D341Med (cell line): Measurements from ENCODE around the gene HABP2.
A peak's percentile ranks its signal among the peaks of the same experiment; 100 is the strongest.

Source experiments
- DNase-seq: peaks from one replicate; pipeline ENCODE4 v3.0.0; 2012; ENCODE audit warnings: low spot score

HABP2 gene

GRCh38 chr10:113557903-113558321, 5.1 kb downstream of the HABP2 start:
- DNase-seq = no peak

- DNase-seq = no peak
Observed at GRCh38 chr10:113560071-113560470, 7.2 kb downstream of the HABP2 start.

GRCh38 chr10:113561214-113561613, 8.4 kb downstream of the HABP2 start:
- no peak for DNase-seq

GRCh38 chr10:113562069-113562468, 9.2 kb downstream of the HABP2 start:
- DNase-seq = no peak

- no peak for DNase-seq
Observed at GRCh38 chr10:113562704-113563103, 9.9 kb downstream of the HABP2 start.

GRCh38 chr10:113563306-113564088, 10.6 kb downstream of the HABP2 start:
- DNase-seq = peak; percentile 79

GRCh38 chr10:113565364-113565763, 12.5 kb downstream of the HABP2 start:
- DNase-seq = no peak

- no peak for DNase-seq
Observed at GRCh38 chr10:113566888-113567287, 14.0 kb downstream of the HABP2 start.

GRCh38 chr10:113569576-113569975, 16.7 kb downstream of the HABP2 start:
- no peak for DNase-seq

GRCh38 chr10:113572520-113573290, 19.9 kb downstream of the HABP2 start:
- no peak for DNase-seq

GRCh38 chr10:113573368-113573767, 20.5 kb downstream of the HABP2 start:
- DNase-seq = no peak

- DNase-seq = no peak
Observed at GRCh38 chr10:113576852-113577251, 24.0 kb downstream of the HABP2 start.

- no peak for DNase-seq
Observed at GRCh38 chr10:113578773-113579172, 25.9 kb downstream of the HABP2 start.

GRCh38 chr10:113581092-113581491, 28.2 kb downstream of the HABP2 start:
- no peak for DNase-seq

- no peak for DNase-seq
Observed at GRCh38 chr10:113583571-113583970, 30.7 kb downstream of the HABP2 start.

- no peak for DNase-seq
Observed at GRCh38 chr10:113585949-113586348, 33.1 kb downstream of the HABP2 start.

GRCh38 chr10:113589201-113589770, 36.4 kb downstream of the HABP2 start:
- DNase-seq = no peak

- no peak for DNase-seq
Observed at GRCh38 chr10:113590581-113590980, 37.7 kb downstream of the HABP2 start.

- DNase-seq = no peak
Observed at GRCh38 chr10:113592380-113592779, 39.5 kb downstream of the HABP2 start.

GRCh38 chr10:113594652-113595051, 41.8 kb downstream of the HABP2 start:
- DNase-seq = no peak

GRCh38 chr10:113600569-113600968, 47.7 kb downstream of the HABP2 start:
- DNase-seq = no peak

- DNase-seq = no peak
Observed at GRCh38 chr10:113603057-113603777, 50.4 kb downstream of the HABP2 start.
